Esophagus muscularis mucosa (tissue), 4 donors: ENCODE results near the gene ARFGAP3. TPM values are rescaled to one million over a fixed set of nuclear protein-coding genes. Genes with fewer than 3 reads are reported as not detected.
A peak's percentile ranks its signal among the peaks of the same experiment; 100 is the strongest.

ENCODE experiments used
- DNase-seq: peaks from one replicate; pipeline ENCODE4 v3.0.0-alpha.2; 2017; ENCODE audit errors: extremely low spot score
- H3K27ac ChIP-seq, 4 donors: fragments of 200-600 bp; sonication (generic); replicated peaks in 1 of 4; 1 replicate in 3 of 4; 2 replicates in 1 of 4; pipeline ENCODE4 v1.5.1; 2016 to 2019; ENCODE audit warnings: mild to moderate bottlenecking in 1 of 4
- H3K27me3 ChIP-seq, 4 donors: fragments of 200-600 bp; sonication (generic); one replicate each; pipeline versions ENCODE4 v1.5.1 to v1.6.0; 2016 to 2019
- H3K36me3 ChIP-seq, 4 donors: fragments of 200-600 bp; sonication (generic); one replicate each; pipeline ENCODE4 v1.5.1; 2016 to 2019
- H3K4me1 ChIP-seq, 4 donors: fragments of 200-600 bp; sonication (generic); one replicate each; pipeline ENCODE4 v1.5.1; 2016 to 2019
- H3K4me3 ChIP-seq, 4 donors: fragments of 200-600 bp; sonication (generic); 1 replicate in 2 of 4; 2 replicates in 2 of 4; pipeline ENCODE4 v1.5.1; 2016 to 2019; ENCODE audit warnings: mild to moderate bottlenecking in 4 of 4, moderate library complexity in 1 of 4
- H3K9me3 ChIP-seq, 4 donors: fragments of 200-600 bp; sonication (generic); 1 replicate in 3 of 4; 2 replicates in 1 of 4; pipeline ENCODE4 v1.5.1; 2016 to 2019
- CTCF ChIP-seq, 3 experiments: fragments of 200-600 bp in 2 of 3; fragments of 450-650 bp in 1 of 3; sonication (generic) in 2 of 3; IDR thresholded peaks; one replicate each; pipeline ENCODE4 v1.5.1; 2017 to 2019; ENCODE audit warnings: antibody characterized with exemption in 3 of 3, mild to moderate bottlenecking in 2 of 3, moderate library complexity in 1 of 3
- EP300 ChIP-seq: sonication (generic); formaldehyde crosslinking; IDR thresholded peaks from one replicate; pipeline ENCODE4 v1.6.1; 2017; ENCODE audit warnings: antibody characterized with exemption
- POLR2A ChIP-seq: fragments of 450-650 bp; IDR thresholded peaks from one replicate; pipeline ENCODE4 v1.6.1; 2017; ENCODE audit warnings: antibody characterized with exemption, moderate library complexity, mild to moderate bottlenecking, low read depth
- POLR2AphosphoS5 ChIP-seq, 2 donors: sonication (generic); formaldehyde crosslinking; IDR thresholded peaks; one replicate each; pipeline ENCODE4 v1.6.1; 2017; ENCODE audit warnings: antibody characterized with exemption in 2 of 2
- WGBS: methylation state at CpG from one replicate; pipeline ENCODE4 v1.1.5; 2018; 5-methylcytosine and 5-hydroxymethylcytosine counted together
- intact Hi-C: fragments of 100-400 bp; cut with DNase I; formaldehyde crosslinking; loops from one replicate; pipeline ENCODE4 v1.15.1; 2023
- total RNA-seq, 4 donors: library from RNA; depleted of rRNA; stranded (reverse); fragments of >200 nt; gene quantifications; one replicate each; pipeline versions ENCODE4 v1.1.0 to v1.2.1, GENCODE V29; 2016

Gene ARFGAP3
- total RNA-seq, 4 donors from 2014 or later = 38.8 to 63.5 (median 41.4) TPM

DNA sequence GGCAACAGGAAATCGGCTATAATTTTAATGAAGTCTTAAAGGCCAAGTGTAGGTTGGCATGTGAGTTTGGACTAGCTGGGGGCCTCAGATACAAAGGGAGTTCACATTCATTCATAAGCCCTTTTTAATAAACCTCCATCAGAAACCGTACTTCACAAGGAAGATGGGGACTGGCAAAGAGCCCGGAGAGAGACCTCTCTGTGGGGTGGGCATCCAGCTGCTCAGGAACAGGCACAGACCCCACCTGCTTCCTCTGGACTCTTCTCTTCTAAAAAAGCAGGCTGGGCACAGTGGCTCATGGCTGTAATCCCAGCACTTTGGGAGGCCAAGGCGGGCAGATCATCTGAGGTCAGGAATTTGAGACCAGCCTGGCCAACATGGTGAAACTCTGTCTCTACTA is 3.9 kb upstream of the ARFGAP3 start:
- no peak for DNase-seq
- Histone ChIP-seq H3K36me3 (no peaks in the 10 kb centered on the region), H3K4me3 (no peak overlapping the region), H3K9me3 (no peaks in the 10 kb centered on the region), H3K4me1 (peaks cover 0 to 20% (median 16%) of the 10 kb centered on the region in 4 donors), H3K27me3 (no peaks in the 10 kb centered on the region), H3K27ac (no peak overlapping the region)
- 66% methylated on average over 4 of the region's 4 CpGs for WGBS
- TF ChIP-seq POLR2AphosphoS5 (IDR thresholded peaks at IDR 0.05) (no peak), CTCF (IDR thresholded peaks at IDR 0.05) (no peak), POLR2A (no peak), EP300 (no peak)
- intact Hi-C loops = no loop called here

- Histone ChIP-seq H3K36me3 (peaks cover 0 to 4% (median 0%) of the 10 kb centered on the region in 4 donors), H3K4me3 (peak overlapping the region; percentile 87 to 94 (median 90)), H3K9me3 (no peaks in the 10 kb centered on the region), H3K27me3 (no peaks in the 10 kb centered on the region), H3K27ac (peak overlapping the region; percentile 95 to 98 (median 96)), H3K4me1 (peaks cover 14 to 42% (median 28%) of the 10 kb centered on the region in 4 donors)
- WGBS = over 99% methylated on average over 12 of the region's 14 CpGs
- no peak for TF ChIP-seq CTCF (IDR thresholded peaks at IDR 0.05)
- TF ChIP-seq POLR2A = no peak
- no peak for TF ChIP-seq EP300
- no peak for TF ChIP-seq POLR2AphosphoS5 (IDR thresholded peaks at IDR 0.05)
- intact Hi-C loops = loop anchor here (10.0 kb wide), 1 partner anchor 193 kb away; no protein-coding TSS in a partner anchor
- DNase-seq = no peak
Observed at GRCh38 chr22:42857845-42858481, 890 bp upstream of the ARFGAP3 start.

DNA sequence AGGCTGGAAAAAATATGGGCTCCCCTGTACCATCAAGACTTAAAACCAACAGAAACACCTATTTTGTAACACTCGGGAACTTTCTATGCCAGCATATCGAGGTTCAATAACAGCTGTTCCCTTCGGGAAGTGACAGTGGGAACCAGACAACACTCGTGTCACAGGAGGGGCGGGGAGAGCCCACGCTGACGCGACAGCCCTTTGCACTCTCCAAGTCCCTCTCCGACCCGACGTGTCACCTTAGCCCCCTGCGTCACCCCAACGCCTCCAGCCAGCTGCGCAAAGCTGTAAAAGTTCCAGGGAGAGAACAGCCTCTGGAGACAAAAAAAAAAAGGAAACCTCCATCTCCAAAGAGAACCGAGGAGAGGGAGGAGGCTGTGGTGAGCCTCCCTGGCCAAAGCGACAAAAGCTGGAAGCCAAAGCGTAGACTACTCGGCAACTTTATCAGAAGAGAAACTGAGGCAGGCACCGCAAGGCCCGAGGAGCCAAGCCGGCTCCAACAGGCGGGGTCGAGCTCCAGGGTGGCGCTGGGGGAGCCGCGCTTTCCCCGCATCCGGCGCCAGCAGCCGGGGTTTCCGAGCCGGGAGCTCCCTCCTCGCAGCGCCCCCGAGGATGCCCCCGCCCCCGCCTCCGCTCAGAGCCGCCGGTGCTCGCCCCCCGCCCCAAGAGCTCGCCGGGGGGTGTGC is 751 bp downstream of the ARFGAP3 start:
- WGBS = 2% methylated on average over 22 of the region's 44 CpGs
- Histone ChIP-seq H3K36me3 (peaks cover 0 to 6% (median 0%) of the 10 kb centered on the region in 4 donors), H3K27me3 (no peaks in the 10 kb centered on the region), H3K4me1 (peaks cover 14 to 44% (median 28%) of the 10 kb centered on the region in 4 donors), H3K9me3 (no peaks in the 10 kb centered on the region), H3K27ac (peak overlapping the region; percentile 95 to 98 (median 96)), H3K4me3 (peak overlapping the region; percentile 87 to 94 (median 90))
- intact Hi-C loops = loop anchor here (10.0 kb wide), 1 partner anchor 192 kb away; no protein-coding TSS in a partner anchor
- DNase-seq = no peak
- TF ChIP-seq POLR2A = peak; percentile 26
- TF ChIP-seq POLR2AphosphoS5 (IDR thresholded peaks at IDR 0.05) = peak; percentile 38 to 43
- TF ChIP-seq CTCF (IDR thresholded peaks at IDR 0.05) = no peak
- no peak for TF ChIP-seq EP300

DNA sequence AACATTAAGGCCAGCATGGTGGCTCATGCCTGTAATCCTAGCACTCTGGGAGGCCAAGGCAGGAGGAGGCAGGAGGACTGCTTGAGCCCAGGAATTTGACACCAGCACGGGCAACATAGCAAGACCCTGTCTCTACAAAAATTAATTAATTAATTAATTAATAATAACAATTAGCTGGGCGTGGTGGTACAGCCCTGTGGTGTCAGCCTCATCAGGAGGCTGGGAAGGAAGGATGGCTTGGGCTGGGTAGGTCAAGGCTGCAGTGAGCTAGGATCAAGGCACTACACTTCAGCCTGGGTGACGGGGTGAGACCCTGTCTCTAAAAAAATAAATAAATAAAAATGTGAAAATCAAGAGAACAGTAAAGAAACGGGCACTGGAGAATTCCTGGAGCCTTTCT is 1.4 kb downstream of the ARFGAP3 start:
- no peak for TF ChIP-seq POLR2AphosphoS5 (IDR thresholded peaks at IDR 0.05)
- no peak for TF ChIP-seq POLR2A
- no peak for TF ChIP-seq EP300
- TF ChIP-seq CTCF (IDR thresholded peaks at IDR 0.05) = no peak
- H3K27ac ChIP-seq = peak overlapping the region; percentile 95 to 98 (median 96)
- intact Hi-C loops = loop anchor here (10.0 kb wide), 1 partner anchor 191 kb away; no protein-coding TSS in a partner anchor

More for the DNA sequence above, 1.4 kb downstream of the ARFGAP3 start:
- Histone ChIP-seq H3K9me3 (no peaks in the 10 kb centered on the region), H3K4me3 (peak overlapping the region; percentile 87 to 94 (median 90)), H3K36me3 (peaks cover 0 to 6% (median 0%) of the 10 kb centered on the region in 4 donors), H3K4me1 (peaks cover 14 to 49% (median 25%) of the 10 kb centered on the region in 4 donors), H3K27me3 (no peaks in the 10 kb centered on the region)
- WGBS = 22% methylated on average over 4 of the region's 4 CpGs
- no peak for DNase-seq
